ENCODE data around the gene RANBP9. TPM values are rescaled to one million over a fixed set of nuclear protein-coding genes. Genes with fewer than 3 reads are reported as not detected.
A peak's percentile ranks its signal among the peaks of the same experiment; 100 is the strongest.

Gene RANBP9
- total and polyA plus RNA-seq, 9 of the 15 experiments (the other 6 are each of a cell fraction or from before 2014, with no cell fraction given) = 27.5 to 130 (median 61.5) TPM

DNA sequence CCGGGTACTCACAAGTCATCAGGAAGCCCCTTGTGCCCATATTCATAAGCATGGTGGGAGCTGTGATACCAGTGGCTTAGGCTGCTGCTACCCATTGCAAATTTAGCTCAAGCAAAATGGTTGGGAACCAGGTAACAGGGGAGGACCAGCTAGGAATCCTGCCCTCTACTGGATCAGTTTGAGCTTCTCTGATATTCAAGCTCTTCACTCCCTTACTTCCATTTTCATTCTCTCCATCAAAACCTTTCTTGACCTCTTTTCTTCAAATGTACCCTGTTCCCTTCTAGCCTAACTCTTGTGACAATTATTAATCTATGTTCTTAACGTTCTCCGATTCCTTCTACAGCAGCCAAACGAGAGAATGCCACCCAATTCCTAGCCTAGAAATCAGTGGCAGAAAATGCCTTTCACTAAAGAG, 86.8 kb downstream of the RANBP9 start (continued):
- TF ChIP-seq HLTF (IDR thresholded peaks at IDR 0.05) = no peak
- no peak for TF ChIP-seq ZNF23 (CRISPR knock-in tag; IDR thresholded peaks at IDR 0.05)
- no peak for TF ChIP-seq HDAC6 (IDR thresholded peaks at IDR 0.05; ENCODE audit: low read depth, low read length)
- TF ChIP-seq MEIS2 (IDR thresholded peaks at IDR 0.05; ENCODE audit: partially characterized antibody) = no peak
- no peak for TF ChIP-seq LCOR (CRISPR knock-in tag; IDR thresholded peaks at IDR 0.05)
- TF ChIP-seq NUFIP1 (IDR thresholded peaks at IDR 0.05; ENCODE audit: partially characterized antibody) = no peak
- no peak for TF ChIP-seq ARID1B (IDR thresholded peaks at IDR 0.05)
- TF ChIP-seq, protein P1, sequence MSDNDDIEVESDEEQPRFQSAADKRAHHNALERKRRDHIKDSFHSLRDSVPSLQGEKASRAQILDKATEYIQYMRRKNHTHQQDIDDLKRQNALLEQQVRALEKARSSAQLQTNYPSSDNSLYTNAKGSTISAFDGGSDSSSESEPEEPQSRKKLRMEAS (CRISPR knock-in tag; IDR thresholded peaks at IDR 0.05) = no peak
- no peak for TF ChIP-seq U2AF2 (optimal IDR thresholded peaks at IDR 0.05; ENCODE audit: low read depth, low read length)
- TF ChIP-seq, protein P2, sequence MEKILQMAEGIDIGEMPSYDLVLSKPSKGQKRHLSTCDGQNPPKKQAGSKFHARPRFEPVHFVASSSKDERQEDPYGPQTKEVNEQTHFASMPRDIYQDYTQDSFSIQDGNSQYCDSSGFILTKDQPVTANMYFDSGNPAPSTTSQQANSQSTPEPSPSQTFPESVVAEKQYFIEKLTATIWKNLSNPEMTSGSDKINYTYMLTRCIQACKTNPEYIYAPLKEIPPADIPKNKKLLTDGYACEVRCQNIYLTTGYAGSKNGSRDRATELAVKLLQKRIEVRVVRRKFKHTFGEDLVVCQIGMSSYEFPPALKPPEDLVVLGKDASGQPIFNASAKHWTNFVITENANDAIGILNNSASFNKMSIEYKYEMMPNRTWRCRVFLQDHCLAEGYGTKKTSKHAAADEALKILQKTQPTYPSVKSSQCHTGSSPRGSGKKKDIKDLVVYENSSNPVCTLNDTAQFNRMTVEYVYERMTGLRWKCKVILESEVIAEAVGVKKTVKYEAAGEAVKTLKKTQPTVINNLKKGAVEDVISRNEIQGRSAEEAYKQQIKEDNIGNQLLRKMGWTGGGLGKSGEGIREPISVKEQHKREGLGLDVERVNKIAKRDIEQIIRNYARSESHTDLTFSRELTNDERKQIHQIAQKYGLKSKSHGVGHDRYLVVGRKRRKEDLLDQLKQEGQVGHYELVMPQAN (IDR thresholded peaks at IDR 0.05; ENCODE audit: borderline replicate concordance) = no peak; the same call in 1 of the 2 replicates
- TF ChIP-seq HDAC8 (tag; IDR thresholded peaks at IDR 0.05) = no peak
- TF ChIP-seq SRSF9 (IDR thresholded peaks at IDR 0.05; ENCODE audit: borderline replicate concordance, low read depth, low read length) = no peak
- TF ChIP-seq ZNF778 (CRISPR knock-in tag; IDR thresholded peaks at IDR 0.05) = no peak
- no peak for TF ChIP-seq TSC22D4 (tag; IDR thresholded peaks at IDR 0.05)
- TF ChIP-seq PURB (CRISPR knock-in tag; IDR thresholded peaks at IDR 0.05; ENCODE audit: low read depth) = no peak
- TF ChIP-seq ZEB2 (IDR thresholded peaks at IDR 0.05) = 0 out of 2 replicates have a peak, but pooled peaks have one; percentile 31
- TF ChIP-seq MXI1 (IDR thresholded peaks at IDR 0.05; ENCODE audit: low read depth, low read length) = no peak
- no peak for TF ChIP-seq NCOA6 (IDR thresholded peaks at IDR 0.05)
- no peak for TF ChIP-seq SIX5 (IDR thresholded peaks at IDR 0.05; ENCODE audit: borderline replicate concordance in 1 of 2, insufficient read depth in 1 of 2, low read depth in 1 of 2, low read length in 2 of 2)
- TF ChIP-seq, protein P3, sequence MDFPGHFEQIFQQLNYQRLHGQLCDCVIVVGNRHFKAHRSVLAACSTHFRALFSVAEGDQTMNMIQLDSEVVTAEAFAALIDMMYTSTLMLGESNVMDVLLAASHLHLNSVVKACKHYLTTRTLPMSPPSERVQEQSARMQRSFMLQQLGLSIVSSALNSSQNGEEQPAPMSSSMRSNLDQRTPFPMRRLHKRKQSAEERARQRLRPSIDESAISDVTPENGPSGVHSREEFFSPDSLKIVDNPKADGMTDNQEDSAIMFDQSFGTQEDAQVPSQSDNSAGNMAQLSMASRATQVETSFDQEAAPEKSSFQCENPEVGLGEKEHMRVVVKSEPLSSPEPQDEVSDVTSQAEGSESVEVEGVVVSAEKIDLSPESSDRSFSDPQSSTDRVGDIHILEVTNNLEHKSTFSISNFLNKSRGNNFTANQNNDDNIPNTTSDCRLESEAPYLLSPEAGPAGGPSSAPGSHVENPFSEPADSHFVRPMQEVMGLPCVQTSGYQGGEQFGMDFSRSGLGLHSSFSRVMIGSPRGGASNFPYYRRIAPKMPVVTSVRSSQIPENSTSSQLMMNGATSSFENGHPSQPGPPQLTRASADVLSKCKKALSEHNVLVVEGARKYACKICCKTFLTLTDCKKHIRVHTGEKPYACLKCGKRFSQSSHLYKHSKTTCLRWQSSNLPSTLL (IDR thresholded peaks at IDR 0.05) = no peak
- TF ChIP-seq EP300 (IDR thresholded peaks at IDR 0.05; ENCODE audit: low read length) = no peak
- TF ChIP-seq, protein P4, sequence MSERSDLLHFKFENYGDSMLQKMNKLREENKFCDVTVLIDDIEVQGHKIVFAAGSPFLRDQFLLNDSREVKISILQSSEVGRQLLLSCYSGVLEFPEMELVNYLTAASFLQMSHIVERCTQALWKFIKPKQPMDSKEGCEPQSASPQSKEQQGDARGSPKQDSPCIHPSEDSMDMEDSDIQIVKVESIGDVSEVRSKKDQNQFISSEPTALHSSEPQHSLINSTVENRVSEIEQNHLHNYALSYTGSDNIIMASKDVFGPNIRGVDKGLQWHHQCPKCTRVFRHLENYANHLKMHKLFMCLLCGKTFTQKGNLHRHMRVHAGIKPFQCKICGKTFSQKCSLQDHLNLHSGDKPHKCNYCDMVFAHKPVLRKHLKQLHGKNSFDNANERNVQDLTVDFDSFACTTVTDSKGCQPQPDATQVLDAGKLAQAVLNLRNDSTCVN (CRISPR knock-in tag; IDR thresholded peaks at IDR 0.05) = no peak
- TF ChIP-seq XRCC4 (IDR thresholded peaks at IDR 0.05; ENCODE audit: extremely low read depth, insufficient read depth, insufficient read length) = no peak
- no peak for TF ChIP-seq XRCC3 (IDR thresholded peaks at IDR 0.05)
- TF ChIP-seq PHB (CRISPR knock-in tag; IDR thresholded peaks at IDR 0.05) = no peak

Data from K562 (cell line).